ENCODE measurements around the gene CDCA5.

Gene CDCA5

DNA sequence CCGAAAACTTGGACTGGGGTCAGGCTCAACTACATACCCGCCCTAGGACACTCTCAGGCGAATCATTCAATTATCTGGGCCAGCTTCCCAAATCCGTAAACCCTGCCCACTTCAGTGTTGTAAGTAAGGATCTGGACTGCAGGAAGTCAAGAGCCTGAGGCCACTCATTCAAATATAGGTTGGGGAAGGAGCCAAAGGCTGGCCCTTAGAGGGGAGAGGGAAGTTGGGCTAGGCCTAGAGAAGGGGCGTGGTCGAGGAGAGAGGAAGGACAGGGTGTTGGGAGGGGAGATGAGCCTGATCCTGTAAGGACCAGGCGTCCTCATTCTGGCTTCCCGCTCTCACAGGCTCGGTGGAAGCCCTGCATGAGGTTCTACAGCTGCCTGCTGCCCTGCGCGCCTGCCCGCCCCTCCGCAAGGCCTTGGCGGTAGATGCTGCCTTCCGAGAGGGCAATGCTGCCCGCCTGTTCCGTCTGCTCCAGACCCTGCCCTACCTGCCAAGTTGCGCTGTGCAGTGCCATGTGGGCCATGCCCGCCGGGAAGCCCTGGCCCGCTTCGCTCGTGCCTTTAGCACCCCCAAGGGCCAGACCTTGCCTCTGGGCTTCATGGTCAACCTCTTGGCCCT lies 39.8 kb downstream of the CDCA5 start:
- DNase-seq (ENCODE audit: insufficient read length, low spot score) = peak; percentile 69
- FAIRE-seq = no peak
- TF ChIP-seq POLR2A (IDR thresholded peaks at IDR 0.05; ENCODE audit: low read depth, low read length) = no peak

DNA sequence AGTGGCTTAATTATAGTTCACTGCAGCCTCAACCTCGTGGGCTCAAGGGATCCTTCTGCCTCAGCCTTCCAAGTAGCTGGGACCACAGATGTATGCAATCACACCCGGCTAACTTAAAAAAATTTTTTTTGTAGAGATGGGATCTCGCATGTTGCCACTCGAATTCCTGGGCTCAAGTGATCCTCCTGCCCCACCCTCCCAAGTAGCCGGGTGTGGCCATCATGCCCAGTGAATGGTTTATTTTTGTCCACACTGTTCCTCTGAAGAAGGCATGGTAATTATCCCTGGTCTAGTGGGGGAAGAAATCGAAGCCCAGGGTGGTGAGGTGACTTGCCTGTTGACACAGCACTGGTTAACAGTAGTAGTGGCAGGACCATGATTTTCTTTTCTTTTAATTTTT lies 40.9 kb downstream of the CDCA5 start:
- DNase-seq (ENCODE audit: insufficient read length, low spot score) = no peak
- no peak for FAIRE-seq
- TF ChIP-seq POLR2A (IDR thresholded peaks at IDR 0.05; ENCODE audit: low read depth, low read length) = no peak

DNA sequence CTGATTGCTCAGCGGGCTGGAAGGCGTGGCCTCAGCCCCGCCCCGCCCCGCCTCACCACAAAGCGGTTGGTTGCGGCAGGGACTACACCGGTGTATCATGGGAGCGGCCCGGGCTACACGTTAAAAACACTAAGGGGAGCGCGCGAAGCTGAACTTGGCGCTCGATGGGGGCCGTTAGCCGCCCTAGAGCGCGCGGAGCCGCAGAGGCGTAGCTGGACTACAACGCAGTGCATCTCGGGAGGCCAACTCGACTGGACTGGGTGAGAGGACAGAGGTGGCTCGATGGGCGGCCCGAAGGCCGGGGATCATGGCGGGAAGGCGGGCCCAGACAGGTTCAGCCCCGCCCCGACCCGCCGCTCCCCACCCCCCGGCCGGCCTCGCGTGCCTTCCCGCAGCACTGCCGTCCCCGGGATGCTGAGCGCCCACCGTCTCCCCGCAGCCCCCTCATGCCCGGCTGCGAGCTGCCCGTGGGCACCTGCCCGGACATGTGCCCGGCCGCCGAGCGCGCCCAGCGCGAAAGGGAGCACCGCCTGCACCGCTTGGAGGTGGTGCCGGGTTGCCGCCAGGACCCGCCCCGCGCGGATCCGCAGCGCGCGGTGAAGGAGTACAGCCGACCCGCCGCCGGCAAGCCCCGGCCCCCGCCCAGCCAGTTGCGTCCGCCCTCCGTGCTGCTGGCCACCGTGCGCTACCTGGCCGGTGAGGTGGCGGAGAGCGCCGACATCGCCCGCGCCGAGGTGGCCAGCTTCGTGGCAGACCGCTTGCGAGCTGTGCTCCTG lies 42.8 kb downstream of the CDCA5 start, which contains the start of gene SAC3D1:
SAC3D1 (plus strand) TSS at position 364 of the 776 bp plus-strand sequence; CDS start at position 447, 83 bp downstream.
- peak; percentile 96 for DNase-seq (ENCODE audit: insufficient read length, low spot score)
- peak; percentile 55 for TF ChIP-seq POLR2A (IDR thresholded peaks at IDR 0.05; ENCODE audit: low read depth, low read length)
- FAIRE-seq = no peak

DNA sequence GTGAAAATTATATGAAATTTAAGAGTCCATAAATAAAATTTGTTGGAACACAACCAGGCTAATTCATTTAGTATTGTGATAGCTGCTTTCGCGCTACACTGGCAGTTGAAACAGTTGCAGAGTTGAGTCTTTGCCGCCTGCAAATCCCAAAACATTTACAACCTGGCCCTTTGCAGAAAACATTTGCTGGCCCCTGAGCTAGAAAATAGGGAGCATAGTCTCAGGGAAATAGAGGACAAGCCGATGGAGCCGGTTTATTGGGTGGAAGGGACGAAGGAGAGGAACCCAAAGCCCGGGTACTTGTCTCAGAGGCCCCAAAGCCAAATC lies 43.4 kb downstream of the CDCA5 start:
- no peak for FAIRE-seq
- TF ChIP-seq POLR2A (IDR thresholded peaks at IDR 0.05; ENCODE audit: low read depth, low read length) = no peak

DNA sequence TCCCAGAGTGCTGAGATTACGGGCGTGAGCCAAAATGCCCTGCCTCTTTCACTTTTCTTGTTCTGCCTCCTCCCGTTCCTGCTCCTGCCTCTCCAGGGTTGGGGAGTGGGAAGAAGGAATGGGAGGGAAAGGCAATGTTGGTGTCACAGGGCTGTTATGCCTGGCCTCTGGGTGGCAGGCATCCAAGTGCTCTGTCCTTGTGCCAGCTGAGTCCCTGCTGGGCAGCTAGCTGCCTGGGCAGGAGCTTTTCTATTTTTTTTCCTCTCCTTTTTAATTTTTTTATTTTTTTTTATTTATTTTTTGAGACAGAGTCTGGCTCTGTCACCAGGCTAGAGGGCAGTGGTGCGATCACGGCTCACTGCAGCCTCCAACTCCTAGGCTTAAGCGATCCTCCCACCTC lies 46.9 kb downstream of the CDCA5 start:
- FAIRE-seq (no peak), DNase-seq (ENCODE audit: insufficient read length, low spot score) (no peak)
- no peak for TF ChIP-seq POLR2A (IDR thresholded peaks at IDR 0.05; ENCODE audit: low read depth, low read length)

More for the DNA sequence above, 43.4 kb downstream of the CDCA5 start:
- DNase-seq (ENCODE audit: insufficient read length, low spot score) = no peak

DNA sequence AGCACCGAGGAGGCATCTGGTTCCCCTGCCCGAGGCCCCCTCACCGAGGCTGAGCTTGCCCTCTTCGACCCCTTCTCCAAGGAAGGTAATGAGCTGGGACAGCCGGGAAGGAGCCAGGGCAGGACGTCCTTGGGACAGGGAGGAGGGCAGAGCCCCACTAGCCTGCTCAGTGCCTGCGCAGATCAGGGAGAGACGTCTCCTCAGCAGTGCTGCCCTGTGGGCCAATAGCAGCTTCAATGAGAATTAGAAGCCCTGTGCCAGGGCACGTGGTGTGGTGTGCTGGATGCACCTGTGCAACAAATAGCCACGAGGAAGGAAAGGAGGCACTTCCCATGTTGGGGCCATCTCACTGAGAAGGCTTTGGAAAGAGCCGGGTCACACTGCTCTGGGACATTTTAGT lies 48.3 kb downstream of the CDCA5 start:
- DNase-seq (ENCODE audit: insufficient read length, low spot score) (no peak), FAIRE-seq (no peak)
- no peak for TF ChIP-seq POLR2A (IDR thresholded peaks at IDR 0.05; ENCODE audit: low read depth, low read length)

DNA sequence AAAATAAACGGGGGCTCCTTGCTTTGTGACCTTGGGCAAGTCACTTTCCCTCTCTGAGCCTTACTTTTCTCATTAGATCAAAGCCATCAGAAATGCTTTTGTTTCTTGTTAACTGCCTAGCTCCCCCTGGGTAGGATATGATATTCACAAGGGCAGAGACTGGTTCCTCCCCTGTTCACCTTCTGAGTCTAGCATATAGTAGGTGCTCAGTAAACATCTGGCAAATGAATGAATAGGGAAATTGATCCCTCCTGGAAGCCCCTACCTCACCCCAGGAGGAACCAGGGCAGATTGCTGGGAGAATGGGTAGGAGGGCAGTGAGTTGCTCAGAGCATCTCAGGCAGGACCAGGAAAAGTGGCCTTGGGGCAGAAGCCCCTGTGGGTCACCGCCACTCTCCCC lies 49.4 kb downstream of the CDCA5 start:
- FAIRE-seq (no peak), DNase-seq (ENCODE audit: insufficient read length, low spot score) (no peak)
- TF ChIP-seq POLR2A (IDR thresholded peaks at IDR 0.05; ENCODE audit: low read depth, low read length) = no peak

DNA sequence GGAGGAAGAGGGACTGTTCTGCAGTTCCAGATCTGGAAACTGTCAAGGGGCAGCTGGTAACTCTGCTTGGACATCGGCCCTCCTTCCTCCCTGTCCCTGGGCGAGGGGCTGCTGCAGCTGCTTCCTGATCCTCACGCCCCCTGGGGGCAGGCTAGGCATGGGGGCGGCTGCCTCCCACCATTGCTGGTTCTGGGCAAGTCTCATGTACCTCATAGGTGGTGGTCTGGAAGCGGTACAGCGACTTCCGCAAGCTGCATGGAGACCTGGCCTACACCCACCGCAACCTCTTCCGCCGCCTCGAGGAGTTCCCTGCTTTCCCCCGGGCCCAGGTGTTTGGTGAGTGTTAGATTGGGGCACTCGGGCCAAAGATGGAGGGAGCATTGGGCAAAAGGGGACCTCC lies 51.6 kb downstream of the CDCA5 start:
- TF ChIP-seq POLR2A (IDR thresholded peaks at IDR 0.05; ENCODE audit: low read depth, low read length) = no peak
- FAIRE-seq = no peak
- no peak for DNase-seq (ENCODE audit: insufficient read length, low spot score)
